Left cardiac atrium (tissue), 4 donors: ENCODE results near the gene NEDD9. TPM values are rescaled to one million over a fixed set of nuclear protein-coding genes. Genes with fewer than 3 reads are reported as not detected.

ENCODE experiments used
- ATAC-seq, 2 donors: fragments of 200-7000 bp; cut with Tn5 transposase; one replicate each; pipeline ENCODE4 v1.9.1; 2020; ENCODE audit warnings: mild to moderate bottlenecking in 2 of 2, moderate library complexity in 2 of 2
- DNase-seq: peaks from one replicate; pipeline ENCODE4 v3.0.0-alpha.2; 2020
- intact Hi-C, 2 donors: fragments of 100-400 bp; cut with DNase I; formaldehyde crosslinking; loops; one replicate each; pipeline versions ENCODE4 v1.14.1 to v1.15.1; 2022 to 2023
- total RNA-seq, 2 donors: library from RNA; stranded (reverse); fragmentation: NEBNext Ultra II Directional; extraction: Animal tissue kit (Norgen Biotek cat#: 25700); gene quantifications; one replicate each; pipeline ENCODE4 v1.2.1, GENCODE V29; 2021
- donor health status: DM: no; HTN: yes; CAD: no.
- donor health status: DM: no; HTN: yes; CAD: no; lungs with severe emphysema.
- donor health status: DM: yes; HTN: yes; CAD: no.
- donor health status: Dilated cardiomyopathy.

NEDD9 gene
- total RNA-seq, 2 donors from 2014 or later, result 34.0 to 42.9 TPM

DNA sequence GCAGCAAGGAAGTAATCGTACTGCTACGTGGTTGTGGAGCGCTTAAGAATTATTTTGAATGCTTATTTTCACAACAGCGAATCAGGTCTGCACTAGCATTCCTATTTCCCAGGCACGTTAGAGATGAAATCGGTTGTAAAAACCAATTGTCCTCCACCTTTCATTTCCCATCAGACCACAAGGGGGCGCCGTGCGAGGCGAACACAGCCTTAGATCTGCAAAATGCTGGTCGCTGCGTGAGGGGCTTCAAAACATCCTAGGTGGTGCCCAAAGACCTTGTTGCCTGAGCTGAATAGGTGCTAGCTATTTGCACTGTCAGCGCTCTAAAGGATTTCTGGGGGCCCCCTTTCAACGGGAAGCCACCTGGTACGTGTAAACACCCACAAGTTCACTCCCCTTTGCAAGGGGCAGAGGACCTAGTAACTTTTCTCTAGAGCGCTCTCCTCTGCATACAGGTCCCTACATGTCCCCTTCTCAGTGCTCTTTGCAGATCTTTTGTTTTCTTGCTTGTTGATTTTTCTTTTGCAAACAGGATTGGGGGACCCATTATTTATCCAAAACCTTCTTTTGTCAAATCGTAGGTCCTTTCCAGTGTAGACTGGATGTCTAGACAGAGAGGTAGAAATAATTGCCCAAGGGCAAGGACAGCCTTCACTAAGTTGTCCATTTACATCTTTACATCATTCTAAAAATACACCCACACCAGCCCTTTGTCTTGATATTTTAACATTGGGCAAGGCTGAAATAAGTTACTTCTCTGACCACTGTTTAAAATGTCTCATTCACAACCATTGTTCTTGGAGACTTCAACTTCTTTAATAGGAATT, 59.8 kb downstream of the NEDD9 start:
- intact Hi-C loops, result loop anchor here (5.0 to 10.0 kb wide), 2 partner anchors 60 to 322 kb away; partner anchors contain the start of gene NEDD9 (in 1 of the 2)
- DNase-seq (peak; percentile 76), ATAC-seq (peak; percentile 65 to 67)

DNA sequence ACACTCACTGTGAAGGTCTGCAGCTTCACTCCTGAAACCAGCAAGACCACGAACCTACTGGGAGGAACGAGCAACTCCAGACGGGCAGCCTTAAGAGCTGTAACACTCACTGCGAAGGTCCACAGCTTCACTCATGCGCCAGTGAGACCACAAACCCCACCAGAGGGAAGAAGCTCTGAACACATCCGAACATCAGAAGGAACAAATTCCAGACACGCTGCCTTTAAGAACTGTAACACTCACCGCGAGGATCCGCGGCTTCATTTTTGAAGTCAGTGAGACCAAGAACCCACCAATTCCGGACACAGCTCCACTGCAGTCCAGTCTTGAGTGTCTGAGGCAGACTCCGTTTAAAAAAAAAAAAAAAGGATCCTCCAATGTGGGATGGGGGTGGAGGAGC, 60.5 kb downstream of the NEDD9 start:
- intact Hi-C loops, result loop anchor here (5.0 to 10.0 kb wide), 2 partner anchors 60 to 323 kb away; partner anchors contain the start of gene NEDD9 (in 1 of the 2)
- DNase-seq (no peak), ATAC-seq (no peak)

DNA sequence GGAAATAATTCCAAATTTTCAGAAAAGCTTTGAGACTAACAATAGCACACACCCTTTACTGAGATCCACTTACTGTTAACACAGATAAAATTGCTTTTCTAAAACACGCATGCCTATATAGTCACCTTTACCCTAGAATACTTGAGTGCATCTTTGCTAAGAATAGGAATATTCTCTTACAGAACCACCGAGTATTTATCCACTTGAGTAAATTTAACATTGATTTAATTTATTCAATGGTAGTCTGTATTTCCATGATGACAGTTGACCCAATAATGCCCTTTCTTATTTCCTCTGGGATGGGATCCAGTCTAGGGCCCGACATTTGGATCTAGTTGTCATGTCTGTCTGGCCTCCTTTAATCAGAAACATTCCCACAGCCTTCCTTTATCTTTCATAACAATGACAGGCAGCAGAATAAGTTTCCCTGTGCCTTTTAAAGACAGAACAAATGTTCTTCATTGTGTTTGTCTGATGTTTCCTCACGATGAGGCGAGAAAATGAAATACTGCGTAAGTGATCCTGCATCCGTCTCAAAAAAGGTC, 64.3 kb downstream of the NEDD9 start:
- no peak for ATAC-seq
- intact Hi-C loops, result no loop called here

DNA sequence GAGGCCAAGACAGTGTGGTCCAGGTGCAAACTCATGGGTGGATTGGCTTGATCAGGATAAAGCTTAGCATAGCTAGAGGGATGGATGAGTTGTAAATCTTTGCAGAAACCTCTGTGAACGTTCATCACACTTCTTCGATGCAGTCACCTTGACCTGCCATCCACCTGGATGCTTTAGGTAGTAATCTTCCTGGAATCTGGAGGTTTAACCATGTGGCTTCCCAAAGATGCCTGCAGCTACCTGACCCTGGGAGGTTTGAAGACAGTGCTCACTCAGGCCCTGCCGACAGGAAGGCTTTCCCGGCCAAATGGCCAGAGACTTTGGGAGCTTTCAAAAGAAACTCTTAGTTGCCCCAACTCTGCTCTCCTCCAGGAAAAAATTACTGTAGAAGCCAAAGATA, 65.5 kb downstream of the NEDD9 start:
- ATAC-seq (no peak), DNase-seq (no peak)
- intact Hi-C loops, result no loop called here

More for the DNA sequence above, 64.3 kb downstream of the NEDD9 start:
- DNase-seq, result no peak

DNA sequence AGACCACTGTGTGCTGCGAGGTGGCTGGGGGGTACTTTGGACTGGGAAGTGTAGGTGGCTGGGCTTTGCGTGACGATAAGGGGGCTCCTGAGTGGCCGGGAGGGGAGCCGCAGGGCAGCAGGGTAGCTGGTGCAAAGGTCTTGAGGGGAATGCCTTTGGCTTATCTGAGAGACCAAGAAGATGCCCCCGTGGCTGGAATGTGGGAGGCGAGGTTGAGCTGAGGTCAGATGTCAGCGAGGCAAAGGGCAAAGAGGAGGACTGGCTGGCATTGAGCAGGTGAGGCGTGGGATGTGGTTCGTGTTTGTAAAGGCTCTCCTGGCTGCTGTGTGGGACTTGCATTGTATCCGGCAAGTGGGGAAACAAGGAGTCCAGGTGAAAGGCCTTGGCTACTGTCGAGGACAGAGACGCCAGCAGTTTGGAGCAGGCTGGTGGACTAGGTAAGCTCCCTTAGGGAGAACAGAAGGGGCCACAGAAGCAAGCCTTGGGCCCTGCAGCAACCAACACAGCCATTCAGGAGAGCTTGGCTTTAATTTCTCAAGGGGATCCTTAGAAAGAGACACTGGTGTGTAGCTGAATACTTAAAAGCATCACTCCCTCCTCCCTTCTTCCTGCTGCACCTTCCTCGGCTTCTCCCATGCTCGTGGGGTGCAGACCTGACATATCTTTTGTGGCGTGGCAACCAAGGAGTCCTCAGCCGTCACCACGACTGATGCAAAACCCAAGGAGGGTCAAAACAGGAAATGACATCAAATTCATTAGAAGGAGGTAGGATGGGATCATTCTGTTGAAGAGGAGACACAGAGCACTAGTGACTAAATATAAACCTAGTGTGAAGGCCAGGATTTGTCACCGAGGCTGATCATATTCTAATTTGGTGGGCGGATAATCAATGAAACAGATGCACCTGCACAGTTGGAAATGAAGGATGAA, 67.5 kb downstream of the NEDD9 start:
- ATAC-seq (no peak), DNase-seq (no peak)
- intact Hi-C loops, result no loop called here

DNA sequence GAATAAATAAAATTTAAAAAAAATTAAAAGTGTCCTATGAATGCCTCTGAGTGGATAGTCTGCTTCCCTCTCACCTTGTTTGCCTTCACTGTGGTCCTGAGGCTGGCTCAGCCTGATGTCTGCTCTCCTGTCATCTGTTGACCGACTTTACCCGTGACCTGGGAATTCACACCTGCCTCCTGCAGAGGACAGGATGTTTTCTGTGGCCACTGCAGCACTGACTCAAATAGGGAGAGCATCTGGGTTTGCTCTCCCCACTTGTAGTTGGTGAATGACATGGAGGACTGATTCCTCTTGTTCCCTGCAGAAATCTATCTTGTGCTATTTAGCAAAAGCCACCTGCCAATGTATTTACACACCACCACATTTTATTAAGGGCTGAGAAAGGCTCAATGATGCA, 68.5 kb downstream of the NEDD9 start:
- ATAC-seq (no peak), DNase-seq (no peak)
- intact Hi-C loops, result no loop called here

DNA sequence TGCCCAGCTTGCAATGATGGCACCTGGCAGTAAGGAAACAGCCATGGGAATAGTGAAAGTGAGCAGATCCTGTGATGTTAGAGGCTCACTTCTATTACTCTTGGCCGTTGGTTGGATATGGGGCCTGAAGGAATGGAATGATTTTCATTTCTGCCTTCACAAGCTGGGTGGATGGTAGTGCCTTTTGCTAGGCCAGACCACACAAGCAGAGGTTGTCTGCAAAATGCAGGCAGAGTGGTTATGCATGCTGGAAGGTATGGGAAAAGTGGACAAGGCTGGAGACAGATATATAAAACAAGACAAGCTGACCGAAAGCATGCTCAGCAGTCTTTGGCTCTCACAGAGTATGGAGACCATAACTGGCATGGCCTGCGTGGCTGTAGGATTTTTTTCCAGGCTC, 70.2 kb downstream of the NEDD9 start:
- DNase-seq, result no peak
- intact Hi-C loops, result no loop called here
- no peak for ATAC-seq

DNA sequence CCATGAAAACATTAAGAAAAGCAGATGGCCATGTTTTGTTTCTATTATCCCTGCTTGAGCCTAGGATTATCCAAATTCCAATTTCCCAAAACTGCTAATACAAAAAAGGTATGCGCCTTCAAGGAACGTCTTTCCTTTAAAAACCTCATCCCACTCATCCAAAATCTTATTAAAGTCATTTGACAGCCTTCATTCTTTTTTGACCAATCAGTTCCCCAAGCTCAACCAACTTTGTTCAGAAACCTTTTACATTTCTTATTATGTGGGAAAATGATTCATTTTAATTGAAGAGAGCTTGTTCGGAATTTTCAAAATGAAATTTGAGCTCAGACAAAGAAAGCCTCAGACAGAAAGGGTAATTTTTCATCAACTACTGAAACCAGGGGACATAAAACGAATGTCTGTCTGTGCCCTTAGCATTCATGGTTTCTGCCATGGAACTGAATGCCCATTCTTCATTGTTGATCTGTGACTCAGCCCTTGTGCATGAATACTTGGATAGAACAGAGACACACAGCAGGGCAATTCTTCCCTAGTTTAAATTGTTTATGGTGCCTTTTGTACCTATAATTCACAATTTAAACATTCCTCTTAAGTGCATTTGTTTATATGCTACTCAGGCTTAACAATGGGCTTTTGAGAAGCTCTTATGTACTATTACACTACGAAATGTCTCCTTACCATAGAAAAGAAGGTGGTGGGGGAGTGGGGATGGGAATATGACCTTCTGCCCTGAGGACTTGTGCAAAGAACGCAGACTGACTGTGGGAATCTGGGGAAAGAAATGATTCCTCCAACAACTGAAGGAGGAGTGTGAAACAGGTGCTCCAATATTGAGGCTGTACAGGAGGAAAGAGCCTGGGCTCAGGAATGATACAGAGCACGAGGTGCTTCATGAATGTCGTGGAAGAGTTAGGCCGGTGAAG, 71.2 kb downstream of the NEDD9 start:
- intact Hi-C loops, result no loop called here
- ATAC-seq, result no peak
- DNase-seq, result no peak

DNA sequence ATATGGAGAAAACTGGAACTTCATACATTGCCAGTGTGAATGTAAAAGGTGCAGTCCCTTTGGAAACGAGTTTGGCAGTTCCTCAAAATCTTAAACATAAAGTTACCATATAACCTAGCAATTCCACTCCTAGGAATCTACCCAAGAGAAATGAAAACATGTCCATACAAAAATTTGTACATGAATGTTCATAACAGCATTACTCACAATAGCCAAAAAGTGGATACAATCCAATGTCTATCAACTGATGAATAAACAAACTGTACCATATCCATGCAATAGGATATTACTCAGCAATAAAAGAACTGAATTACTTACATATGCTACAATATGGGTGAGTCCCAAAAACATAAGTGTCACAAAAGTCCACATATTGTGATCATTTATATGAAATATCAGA, 72.3 kb downstream of the NEDD9 start:
- ATAC-seq (no peak), DNase-seq (no peak)
- intact Hi-C loops, result no loop called here

DNA sequence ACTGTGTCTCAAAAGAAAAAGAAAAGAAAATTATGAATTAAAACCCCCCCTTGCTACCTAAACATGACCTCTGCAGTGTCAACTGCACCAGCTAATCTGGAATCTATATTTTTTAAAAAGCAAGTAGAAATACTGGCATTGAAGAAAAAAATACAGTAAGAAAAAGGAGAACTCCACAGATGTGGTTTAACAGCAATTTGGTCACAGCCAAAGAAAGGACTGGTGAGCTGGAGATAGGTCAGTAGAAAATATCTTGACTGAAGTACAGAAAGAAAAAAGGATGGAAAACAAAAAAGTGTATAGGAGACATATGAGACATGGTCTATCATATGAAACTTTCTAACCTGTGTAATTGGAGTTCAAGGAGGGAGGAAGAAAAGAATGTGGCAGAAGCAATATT, 76.9 kb downstream of the NEDD9 start:
- DNase-seq (no peak), ATAC-seq (no peak)
- intact Hi-C loops, result no loop called here

DNA sequence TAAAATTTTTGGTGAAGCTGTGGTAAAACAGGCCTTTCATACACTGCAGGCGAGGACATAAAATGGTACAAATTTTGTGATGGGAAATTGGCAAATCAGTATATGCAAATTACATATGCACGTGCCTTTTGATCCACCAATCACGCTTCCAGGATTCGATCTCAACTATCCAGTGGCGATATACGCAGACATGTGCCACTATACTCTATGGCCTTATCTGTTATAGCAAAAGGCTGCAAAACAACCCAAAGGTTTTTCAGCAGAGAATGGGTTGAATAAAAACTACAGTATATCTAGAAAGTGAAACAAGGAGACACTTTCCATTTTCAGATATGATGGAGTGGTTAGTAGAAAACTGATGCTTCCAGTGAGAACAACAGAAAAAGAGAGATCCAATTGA, 79.0 kb downstream of the NEDD9 start:
- ATAC-seq (no peak), DNase-seq (no peak)
- intact Hi-C loops, result no loop called here

DNA sequence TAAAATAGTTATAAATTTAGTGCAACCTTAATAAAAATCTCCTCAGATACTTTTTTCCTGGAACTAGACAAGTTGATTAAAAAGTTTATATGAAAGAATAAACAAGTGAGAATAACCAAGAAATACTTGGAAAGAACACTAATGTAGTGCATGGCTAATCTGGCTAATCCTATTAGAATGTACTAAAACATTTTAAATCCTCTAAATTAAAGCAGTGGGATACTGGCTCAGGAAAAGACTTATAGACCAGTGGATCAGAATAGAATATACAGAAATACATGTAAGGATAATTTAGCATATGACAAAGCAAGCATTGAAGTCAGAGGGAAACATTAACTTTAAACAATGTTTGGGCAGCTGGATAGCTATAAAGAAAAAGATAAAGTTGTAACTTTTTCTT, 79.9 kb downstream of the NEDD9 start:
- intact Hi-C loops, result no loop called here
- no peak for DNase-seq
- ATAC-seq, result no peak

DNA sequence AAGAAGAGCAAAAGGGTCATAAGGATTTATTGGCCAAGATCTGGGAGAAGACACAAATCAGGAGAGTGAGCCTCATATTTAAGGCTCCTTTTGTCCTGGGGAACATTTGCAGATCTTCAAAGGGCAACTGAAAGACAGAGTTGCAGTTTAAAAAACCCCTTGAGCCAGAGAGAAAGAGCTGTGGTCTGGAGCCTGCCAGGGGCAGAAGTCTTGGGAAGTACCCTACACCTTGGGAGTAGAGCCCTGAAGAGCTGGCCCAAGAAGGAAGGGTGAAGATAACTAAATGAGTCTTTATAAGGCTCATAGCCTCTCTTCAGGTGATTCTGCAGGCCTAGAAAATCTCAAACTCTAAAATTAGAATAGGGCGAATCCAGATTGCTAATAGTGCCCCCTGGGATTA, 81.0 kb downstream of the NEDD9 start:
- no peak for ATAC-seq
- no peak for DNase-seq
- intact Hi-C loops, result no loop called here

DNA sequence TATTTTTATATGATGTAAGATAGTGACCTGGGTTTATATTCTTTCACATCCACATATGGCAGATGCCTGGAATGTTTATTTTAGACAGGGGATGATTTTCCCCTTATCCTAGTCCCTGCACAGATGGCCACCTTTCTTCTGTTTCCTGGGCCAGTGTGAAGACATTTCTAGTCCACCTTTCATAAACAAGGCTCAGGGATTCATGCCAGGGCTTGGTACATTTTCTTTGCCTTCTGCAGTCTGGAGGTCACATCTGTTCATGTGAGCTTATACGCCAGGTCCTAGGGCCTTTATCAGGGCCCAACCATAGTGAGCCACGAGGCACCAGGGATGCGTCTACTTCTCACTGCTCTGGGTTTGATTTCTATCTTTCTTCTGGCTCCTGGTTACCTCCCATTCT, 82.9 kb downstream of the NEDD9 start:
- ATAC-seq (no peak), DNase-seq (no peak)
- intact Hi-C loops, result no loop called here

DNA sequence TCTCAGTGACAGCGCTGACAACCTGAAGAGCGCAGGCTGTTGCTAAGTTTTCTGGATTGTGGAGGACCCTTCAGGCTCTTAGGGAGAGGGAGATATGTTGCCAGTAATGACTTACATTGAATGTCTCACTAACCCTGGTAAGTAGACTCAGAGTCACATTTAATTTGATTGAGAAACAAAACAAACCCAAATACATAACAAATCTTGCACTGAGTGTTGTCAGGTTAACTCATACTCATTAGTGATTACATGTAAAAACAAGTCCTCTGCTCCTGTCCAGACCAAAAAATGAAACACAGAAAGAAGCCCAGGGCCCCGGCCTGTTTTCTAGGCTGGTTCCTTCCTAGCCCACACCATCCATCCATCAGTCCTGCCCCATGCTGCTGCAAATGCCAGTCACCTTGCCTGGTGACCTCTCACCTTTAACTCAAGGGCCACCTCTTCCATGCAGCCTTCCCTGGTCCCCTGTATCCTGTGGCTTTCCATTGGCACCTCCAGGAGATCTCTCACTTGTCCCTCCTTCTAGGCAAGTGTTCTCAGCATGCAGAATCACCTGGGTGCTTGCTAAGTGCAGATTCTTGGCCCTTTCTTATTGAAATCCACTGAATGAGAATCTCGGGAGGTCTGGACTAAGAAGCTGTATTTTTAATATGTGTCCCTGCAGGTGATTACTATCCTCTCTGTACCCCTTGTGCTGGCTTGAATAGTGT, 86.2 kb downstream of the NEDD9 start:
- intact Hi-C loops, result loop anchor here in 1 of 2 donors (2.0 kb wide), 1 partner anchor 347 kb away; no protein-coding TSS in a partner anchor
- no peak for DNase-seq
- no peak for ATAC-seq

DNA sequence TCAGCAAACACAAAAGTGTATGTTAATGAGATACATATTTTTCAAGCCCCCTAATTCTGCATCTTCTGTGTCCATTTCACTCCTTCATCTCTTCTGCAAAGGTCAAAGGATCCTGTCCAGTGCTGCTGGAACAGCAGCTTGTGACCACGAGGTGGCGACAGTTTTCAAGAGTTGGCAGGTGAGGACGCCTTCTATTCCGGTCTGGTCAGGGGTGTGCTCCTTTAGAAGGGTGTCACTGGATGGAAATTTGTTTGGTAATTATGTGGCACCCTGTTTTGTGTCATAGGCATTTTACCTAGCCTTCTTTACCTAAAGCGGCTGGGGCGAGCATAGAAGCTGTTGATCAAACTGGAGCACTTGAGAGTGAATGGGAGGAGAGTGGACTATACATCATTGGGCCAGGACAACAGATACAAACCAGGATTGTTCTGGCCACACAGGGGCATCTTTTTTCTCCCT, 88.0 kb downstream of the NEDD9 start:
- intact Hi-C loops, result loop anchor here in 1 of 2 donors (1.0 to 5.0 kb wide), 2 partner anchors 352 to 433 kb away; no protein-coding TSS in a partner anchor
- DNase-seq, result peak; percentile 84
- ATAC-seq, result peak; percentile 92 to 95

DNA sequence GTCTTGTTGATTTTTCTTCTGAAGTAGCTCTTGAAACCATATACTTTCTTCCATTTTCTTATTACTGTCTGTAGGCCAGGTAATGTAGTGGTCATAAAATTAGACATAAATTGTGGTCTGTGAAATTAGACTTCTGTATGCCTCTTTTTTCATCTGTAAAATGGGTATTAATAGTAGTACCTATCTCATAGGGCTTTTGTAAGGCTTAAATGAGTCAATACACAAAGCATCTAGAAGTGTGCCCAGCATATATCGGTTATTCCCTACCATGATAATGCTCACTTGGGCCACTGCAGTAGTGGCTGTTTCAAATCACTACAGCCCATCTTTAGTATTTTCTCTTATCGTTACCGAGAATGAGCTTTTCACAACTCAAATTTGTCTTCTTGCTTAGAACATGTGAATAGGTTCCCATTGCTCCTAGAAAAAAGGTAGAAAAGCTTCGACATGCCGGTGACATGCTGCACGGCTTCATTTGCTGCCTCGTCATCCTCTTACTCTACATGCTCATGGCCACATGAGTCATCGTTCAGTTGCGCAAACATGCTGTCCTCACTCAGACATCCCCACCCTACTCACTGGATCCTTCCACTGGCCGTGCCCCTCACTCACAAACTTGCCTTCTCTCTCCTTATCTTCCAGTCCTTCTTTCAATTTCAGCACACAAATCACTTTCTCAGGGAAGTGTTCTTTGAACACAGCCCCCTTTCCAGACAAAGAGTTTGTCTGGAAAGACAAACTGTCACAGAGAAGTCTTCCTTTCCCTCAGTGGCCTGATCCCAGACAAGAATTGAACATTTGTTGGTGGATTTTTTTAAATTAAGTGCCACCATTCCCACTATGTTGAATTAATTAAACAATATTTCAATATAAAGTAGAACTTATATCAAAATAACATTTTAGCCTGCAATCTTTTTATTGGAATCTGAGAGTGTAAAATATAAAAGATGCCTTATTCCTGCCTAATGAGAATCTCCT, 88.8 kb downstream of the NEDD9 start:
- ATAC-seq (peak in 1 of 2 donors; percentile 81), DNase-seq (peak; percentile 81)
- intact Hi-C loops, result loop anchor here in 1 of 2 donors (1.0 to 5.0 kb wide), 2 partner anchors 353 to 434 kb away; no protein-coding TSS in a partner anchor
